ENCODE measurements around the gene KLHL20. TPM values are rescaled to one million over a fixed set of nuclear protein-coding genes. Genes with fewer than 3 reads are reported as not detected.

KLHL20 gene
- total and polyA plus RNA-seq, 8 donors, result 3.3 to 11.9 (median 6.9) TPM

DNA sequence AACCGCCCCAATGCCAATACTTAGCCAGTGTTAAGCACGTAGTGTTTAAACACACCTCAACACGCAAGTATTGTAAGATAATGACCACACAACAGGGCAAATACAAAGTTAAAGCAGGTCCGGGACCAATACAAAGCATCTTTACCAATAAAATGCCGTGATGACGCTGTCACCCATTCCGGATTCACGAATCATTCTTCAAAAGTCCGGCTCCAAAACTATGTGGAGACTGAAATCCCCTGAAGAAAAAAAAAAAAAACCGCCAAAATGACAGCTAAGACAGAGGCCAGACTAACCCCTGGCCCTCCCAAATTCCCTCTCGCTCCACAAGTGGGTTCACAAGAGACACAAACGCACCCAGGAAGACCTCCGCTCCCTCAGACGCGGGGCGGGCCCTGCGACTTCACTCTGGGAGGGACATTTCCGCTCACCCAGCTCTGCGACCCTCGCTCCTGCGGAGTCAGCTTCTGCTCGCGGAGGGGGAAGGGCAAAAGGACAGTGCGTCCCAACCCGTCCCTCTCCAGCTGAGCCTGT is 109.1 kb downstream of the KLHL20 start:
- peak; percentile 1 to 29 (median 9) for ATAC-seq
- no peak for DNase-seq
- peak overlapping the region; percentile 33 to 78 (median 56) for H3K4me3 ChIP-seq
- H3K36me3 ChIP-seq, result no peaks in the 10 kb centered on the region
- H3K4me1 ChIP-seq, result peaks cover 0 to 5% (median 0%) of the 10 kb centered on the region in 3 donors
- no peaks in the 10 kb centered on the region for H3K9me3 ChIP-seq
- H3K27me3 ChIP-seq, result no peaks in the 10 kb centered on the region
- 1% methylated on average over 24 to 25 of the region's 25 CpGs for WGBS, 2 donors
- FAIRE-seq, result no peak
- intact Hi-C loops (cut with DNase I), result no loop called here
- H3K27ac ChIP-seq, result peak overlapping the region; percentile 66 to 91 (median 84)
- TF ChIP-seq, protein P1, sequence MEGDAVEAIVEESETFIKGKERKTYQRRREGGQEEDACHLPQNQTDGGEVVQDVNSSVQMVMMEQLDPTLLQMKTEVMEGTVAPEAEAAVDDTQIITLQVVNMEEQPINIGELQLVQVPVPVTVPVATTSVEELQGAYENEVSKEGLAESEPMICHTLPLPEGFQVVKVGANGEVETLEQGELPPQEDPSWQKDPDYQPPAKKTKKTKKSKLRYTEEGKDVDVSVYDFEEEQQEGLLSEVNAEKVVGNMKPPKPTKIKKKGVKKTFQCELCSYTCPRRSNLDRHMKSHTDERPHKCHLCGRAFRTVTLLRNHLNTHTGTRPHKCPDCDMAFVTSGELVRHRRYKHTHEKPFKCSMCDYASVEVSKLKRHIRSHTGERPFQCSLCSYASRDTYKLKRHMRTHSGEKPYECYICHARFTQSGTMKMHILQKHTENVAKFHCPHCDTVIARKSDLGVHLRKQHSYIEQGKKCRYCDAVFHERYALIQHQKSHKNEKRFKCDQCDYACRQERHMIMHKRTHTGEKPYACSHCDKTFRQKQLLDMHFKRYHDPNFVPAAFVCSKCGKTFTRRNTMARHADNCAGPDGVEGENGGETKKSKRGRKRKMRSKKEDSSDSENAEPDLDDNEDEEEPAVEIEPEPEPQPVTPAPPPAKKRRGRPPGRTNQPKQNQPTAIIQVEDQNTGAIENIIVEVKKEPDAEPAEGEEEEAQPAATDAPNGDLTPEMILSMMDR (IDR thresholded peaks at IDR 0.05), result no peak

DNA sequence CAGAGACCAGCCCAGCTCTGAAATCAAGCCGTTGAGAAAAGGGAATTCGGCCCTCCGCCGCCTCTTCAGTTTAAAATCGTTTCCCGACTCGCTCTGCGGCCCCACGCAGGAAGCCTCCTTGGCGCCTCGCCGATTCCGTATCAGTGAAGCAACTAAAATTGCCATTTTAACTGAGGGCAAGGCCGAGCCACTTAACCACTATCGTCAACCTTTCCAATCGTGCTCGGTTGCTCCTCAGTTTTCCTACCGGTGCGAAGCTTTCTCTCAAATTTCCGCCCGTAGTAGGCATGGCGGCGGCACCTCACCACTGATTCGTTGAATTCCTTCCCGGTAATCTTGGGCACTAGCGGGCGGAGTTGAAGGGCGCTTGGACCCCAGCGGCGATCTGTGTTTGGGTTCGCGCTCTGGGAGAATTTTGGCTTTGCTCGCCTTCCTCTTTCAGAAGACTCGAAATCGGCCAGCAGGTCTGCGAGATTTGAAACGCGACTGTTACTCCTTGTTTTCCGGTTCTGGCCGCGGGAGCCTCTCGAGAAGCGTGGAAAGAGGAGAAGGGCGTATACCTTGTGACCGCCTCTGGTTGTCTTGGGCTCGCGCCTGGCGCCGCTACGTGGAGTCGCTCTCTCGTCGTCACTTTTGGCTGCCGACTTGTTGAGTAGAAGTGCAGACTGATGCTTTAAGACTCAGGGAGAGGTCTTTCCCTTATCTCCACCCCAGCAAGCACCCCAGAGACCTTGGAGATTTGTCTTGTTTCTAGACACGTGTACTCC is 109.7 kb downstream of the KLHL20 start, which contains the start of the genes CENPL and DARS2:
CENPL (minus strand) TSS at position 569 of the 767 bp plus-strand sequence. CDS start 13,584 bp downstream, outside the sequence.
DARS2 (plus strand) TSS at position 359 of the 767 bp plus-strand sequence. CDS start 557 bp downstream, outside the sequence.
- FAIRE-seq (peak; percentile 82), DNase-seq (peak; percentile 95 to 97 (median 96)), ATAC-seq (peak; percentile 98 to 99 (median 98))
- Histone ChIP-seq H3K4me3 (peak within 1 kb of the TSS; percentile 33 to 78 (median 56)), H3K9me3 (no peaks in the 10 kb centered on the region), H3K27ac (peak within 1 kb of the TSS; percentile 66 to 91 (median 84)), H3K27me3 (no peaks in the 10 kb centered on the region), H3K36me3 (no peaks in the 10 kb centered on the region), H3K4me1 (peaks cover 0 to 5% (median 0%) of the 10 kb centered on the region in 3 donors)
- WGBS, 2 donors, result 0% methylated on average over 54 to 55 of the region's 55 CpGs
- TF ChIP-seq, protein P1 (IDR thresholded peaks at IDR 0.05), result no peak
- intact Hi-C loops (cut with DNase I), result no loop called here

DNA sequence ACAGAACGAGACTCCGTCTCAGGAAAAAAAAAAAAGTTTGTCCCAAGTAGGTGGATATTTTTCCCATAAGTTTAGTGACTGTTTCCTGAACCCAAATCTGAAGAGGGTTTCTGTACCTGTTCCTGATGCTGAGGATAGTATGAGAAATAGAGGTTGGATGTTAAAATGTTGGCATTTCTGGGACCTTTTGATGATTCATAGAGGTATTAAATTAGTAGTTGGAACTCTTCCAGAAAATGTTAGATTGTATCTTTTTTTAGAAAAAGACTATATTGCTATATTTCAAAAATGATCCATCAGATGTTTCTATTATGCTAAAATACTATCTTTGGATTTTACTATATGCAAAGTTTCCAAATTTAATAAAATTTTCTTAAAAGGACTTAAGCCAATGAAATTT is 112.8 kb downstream of the KLHL20 start:
- DNase-seq (no peak), ATAC-seq (no peak), FAIRE-seq (no peak)
- H3K36me3 ChIP-seq, result peaks cover 0 to 6% (median 0%) of the 10 kb centered on the region in 3 donors
- no peak overlapping the region for H3K4me3 ChIP-seq
- no peaks in the 10 kb centered on the region for H3K9me3 ChIP-seq
- H3K27me3 ChIP-seq, result no peaks in the 10 kb centered on the region
- TF ChIP-seq, protein P1 (IDR thresholded peaks at IDR 0.05), result no peak
- intact Hi-C loops (cut with DNase I), result no loop called here
- WGBS, 2 donors, result 92 to 97% methylated on average over 2 of the region's 2 CpGs
- H3K27ac ChIP-seq, result no peak overlapping the region
- peaks cover 0 to 5% (median 0%) of the 10 kb centered on the region in 3 donors for H3K4me1 ChIP-seq

DNA sequence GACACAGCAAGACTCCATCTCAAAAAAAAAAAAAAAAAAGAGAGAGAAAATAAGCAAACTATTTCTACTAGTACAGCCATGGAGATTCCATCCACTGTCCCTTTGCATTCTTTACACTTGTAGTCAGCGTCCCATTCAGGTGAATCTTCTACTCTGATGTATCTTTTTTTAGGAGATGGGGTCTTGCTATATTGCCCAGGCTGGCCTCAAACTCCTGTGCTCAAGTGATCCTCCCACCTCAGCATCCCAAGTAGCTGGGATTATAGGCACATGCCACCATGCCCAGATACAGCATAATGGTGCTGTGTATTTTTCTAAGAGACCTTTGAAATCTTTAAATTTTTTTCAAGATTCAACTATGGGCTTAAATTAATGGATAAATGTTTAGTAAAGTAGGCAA is 118.0 kb downstream of the KLHL20 start:
- FAIRE-seq (no peak), ATAC-seq (no peak), DNase-seq (no peak)
- Histone ChIP-seq H3K27me3 (no peaks in the 10 kb centered on the region), H3K4me3 (no peak overlapping the region), H3K36me3 (peaks cover 0 to 23% (median 0%) of the 10 kb centered on the region in 3 donors), H3K9me3 (no peaks in the 10 kb centered on the region), H3K27ac (no peak overlapping the region), H3K4me1 (no peaks in the 10 kb centered on the region)
- WGBS, 2 donors, result 95 to 100% methylated on average over 1 of the region's 1 CpG
- TF ChIP-seq, protein P1 (IDR thresholded peaks at IDR 0.05), result no peak
- intact Hi-C loops (cut with DNase I), result no loop called here

Other genes with a start within 250 kb of the KLHL20 start
- gene PRDX6, start 237.6 kb upstream of the KLHL20 start, total RNA-seq, result 100 to 1,000 TPM in 3 of 6 donors, 10 to 100 TPM in 3; 89.8 to 126 (median 100) TPM
- gene PRDX6, start 237.6 kb upstream of the KLHL20 start, polyA plus RNA-seq, result 100 to 1,000 TPM; 127 to 129 TPM
- under 1 TPM in 4 of 6 donors, not detected in 2; 0.06 to 0.28 (median 0.18) TPM for gene SLC9C2, start 111.9 kb upstream of the KLHL20 start, total RNA-seq
- under 1 TPM in 1 of 2 donors, not detected in 1; 0.16 TPM for gene SLC9C2, start 111.9 kb upstream of the KLHL20 start, polyA plus RNA-seq
- gene TEX50, start 79.6 kb upstream of the KLHL20 start, total RNA-seq, result not detected
- not detected for gene TEX50, start 79.6 kb upstream of the KLHL20 start, polyA plus RNA-seq
- under 1 TPM; 0.19 to 0.46 (median 0.28) TPM for gene ANKRD45, start 45.1 kb upstream of the KLHL20 start, total RNA-seq
- under 1 TPM; 0.15 to 0.52 TPM for gene ANKRD45, start 45.1 kb upstream of the KLHL20 start, polyA plus RNA-seq
- 10 to 100 TPM in 1 of 6 donors, 1 to 10 TPM in 5; 3.9 to 11.1 (median 5.9) TPM for gene DARS2, start 109.7 kb downstream of the KLHL20 start, total RNA-seq
- 1 to 10 TPM; 3.4 to 5.1 TPM for gene DARS2, start 109.7 kb downstream of the KLHL20 start, polyA plus RNA-seq
- gene CENPL, start 109.9 kb downstream of the KLHL20 start, total RNA-seq, result 1 to 10 TPM in 4 of 6 donors, under 1 TPM in 2; 0.83 to 2.0 (median 1.5) TPM
- gene CENPL, start 109.9 kb downstream of the KLHL20 start, polyA plus RNA-seq, result under 1 TPM; 0.73 to 0.80 TPM
- gene GAS5, start 153.0 kb downstream of the KLHL20 start, total RNA-seq, result 100 to 1,000 TPM; 214 to 698 (median 401) TPM
- 1,000 to 10,000 TPM in 1 of 2 donors, 100 to 1,000 TPM in 1; 558 to 1,057 TPM for gene GAS5, start 153.0 kb downstream of the KLHL20 start, polyA plus RNA-seq
- 1 to 10 TPM; 3.8 to 7.0 (median 4.4) TPM for gene ZBTB37, start 153.4 kb downstream of the KLHL20 start, total RNA-seq
- gene ZBTB37, start 153.4 kb downstream of the KLHL20 start, polyA plus RNA-seq, result 1 to 10 TPM; 1.2 to 1.3 TPM
- gene SERPINC1, start 202.3 kb downstream of the KLHL20 start, total RNA-seq, result 1 to 10 TPM in 1 of 6 donors, under 1 TPM in 1, not detected in 4; 0.16 to 1.2 TPM
- gene SERPINC1, start 202.3 kb downstream of the KLHL20 start, polyA plus RNA-seq, result not detected

Measured in pancreas (tissue), 10 donors.